Lung microvascular endothelial cell (primary cell): ENCODE data around the gene ZNF423. TPM values are rescaled to one million over a fixed set of nuclear protein-coding genes. Genes with fewer than 3 reads are reported as not detected.

Experiments
- DNase-seq, 2 donors: peaks; one replicate each; pipeline versions ENCODE4 v3.0.0 to v3.0.0-alpha.2; 2010; ENCODE audit warnings: low read depth in 2 of 2
- total RNA-seq: library from RNA; depleted of rRNA; stranded (reverse); fragments of >200 nt; gene quantifications from 2 replicates; pipeline ENCODE4 v1.2.1, GENCODE V29; 2014

The ZNF423 gene
- total RNA-seq, 1 donor from 2014 or later, result 6.5 TPM

DNA sequence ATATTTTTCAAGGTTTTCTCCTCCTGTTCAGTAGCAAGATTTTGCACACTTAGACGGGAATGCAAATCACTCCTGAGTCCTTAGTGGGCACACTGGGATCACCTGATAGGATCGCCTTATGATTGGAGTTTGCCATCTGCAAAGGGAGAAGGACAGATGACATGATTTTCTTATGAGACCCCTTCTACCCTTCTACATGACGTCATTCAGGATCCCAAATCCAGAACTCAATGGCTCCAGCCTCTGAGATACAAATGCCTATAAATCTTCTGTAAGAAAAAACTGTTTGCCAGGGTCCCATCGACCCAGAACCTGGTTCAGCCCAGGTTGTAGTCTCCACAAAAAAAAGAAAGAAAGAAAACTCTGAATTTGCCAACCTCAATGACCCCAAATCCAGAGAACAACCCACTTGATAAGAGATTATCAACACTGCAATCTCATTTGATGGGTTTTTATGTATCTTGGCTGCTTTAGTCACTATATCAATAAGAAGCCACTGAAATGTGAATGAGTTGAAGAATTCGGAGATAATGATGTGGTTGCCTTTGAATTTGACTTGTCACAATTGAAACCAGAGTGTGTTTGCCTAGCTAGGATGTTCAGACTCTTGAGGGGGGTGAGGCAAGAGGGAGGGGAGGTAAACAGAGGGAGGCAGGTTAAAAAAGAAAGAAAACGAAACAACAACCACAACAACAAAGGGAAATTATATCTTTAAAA lies 6.7 kb downstream of the ZNF423 start:
- no peak for DNase-seq

DNA sequence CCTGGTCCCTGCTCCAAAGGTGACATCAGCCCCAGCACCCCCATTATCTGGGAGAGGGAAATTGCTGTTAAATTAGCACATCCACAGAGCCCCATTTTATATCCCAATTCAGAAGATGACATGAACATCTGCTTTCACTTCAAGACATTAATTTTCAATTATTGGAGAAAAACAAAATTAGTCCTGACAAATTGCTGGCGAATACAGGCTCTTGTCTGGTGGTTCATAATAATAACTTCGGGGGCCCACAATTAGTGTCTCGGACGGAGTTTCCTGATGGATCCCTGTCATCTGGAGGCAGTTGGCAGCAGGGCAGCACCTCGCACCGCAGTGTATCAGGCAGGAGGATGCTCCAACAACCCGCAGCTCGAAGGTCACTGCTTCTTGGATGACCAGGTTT lies 7.4 kb downstream of the ZNF423 start:
- no peak for DNase-seq

DNA sequence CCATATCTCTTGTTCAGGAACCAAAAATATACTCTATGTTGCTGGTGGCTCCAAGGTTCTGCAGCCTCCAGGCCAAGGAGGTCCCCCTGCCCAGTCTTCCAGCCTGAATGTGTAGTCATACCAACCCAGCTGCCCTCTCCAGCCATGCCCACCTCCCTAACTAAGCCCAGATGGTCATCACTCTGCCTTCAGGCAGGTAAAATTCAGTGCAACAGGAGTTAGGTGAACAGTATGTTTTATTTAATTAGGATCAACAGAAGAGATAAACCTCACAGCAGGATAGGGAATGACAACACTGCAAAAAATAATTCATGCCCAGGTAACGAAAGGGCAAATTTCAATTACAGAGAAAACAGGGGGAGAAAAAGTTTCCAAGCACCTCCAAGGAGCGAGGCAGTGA lies 9.1 kb downstream of the ZNF423 start:
- DNase-seq, result no peak

DNA sequence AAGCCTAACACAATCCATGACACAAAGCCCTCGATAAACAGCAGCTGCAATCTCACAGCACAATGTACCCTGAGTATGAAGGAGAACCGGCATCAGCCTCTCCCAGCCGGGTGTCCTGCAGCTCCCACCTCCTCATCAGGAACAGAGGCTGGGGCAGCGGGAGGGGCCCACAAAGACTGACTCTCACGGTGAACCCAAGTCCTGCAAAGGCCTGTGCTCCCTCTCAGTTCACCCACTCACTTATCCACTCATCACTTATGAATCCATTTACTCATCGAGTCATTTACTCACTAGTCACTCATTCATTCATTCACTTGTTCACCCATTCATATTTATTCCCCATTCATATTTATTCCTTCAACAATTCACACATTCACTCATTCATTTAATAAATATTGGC lies 11.6 kb downstream of the ZNF423 start:
- no peak for DNase-seq

DNA sequence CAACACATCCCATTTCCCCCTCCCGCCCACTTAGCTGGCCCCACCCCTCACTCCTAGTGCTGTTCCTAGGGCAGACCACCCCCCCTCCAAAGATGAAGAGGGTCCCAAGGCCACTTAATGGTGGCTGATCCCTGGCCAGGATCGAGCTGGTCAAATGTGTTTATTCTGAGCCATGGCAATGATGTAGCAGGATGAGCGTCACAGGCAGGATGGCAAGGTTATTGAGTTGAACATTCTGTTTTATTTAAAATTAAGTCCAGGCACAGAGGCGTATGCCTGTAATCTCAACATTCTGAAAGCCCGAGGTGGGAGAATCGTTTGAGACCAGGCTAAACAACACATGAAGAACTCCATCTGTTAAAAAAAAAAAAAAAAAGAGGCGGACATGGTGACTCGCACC lies 12.2 kb downstream of the ZNF423 start:
- peak in 1 of 2 donors; percentile 74 for DNase-seq

DNA sequence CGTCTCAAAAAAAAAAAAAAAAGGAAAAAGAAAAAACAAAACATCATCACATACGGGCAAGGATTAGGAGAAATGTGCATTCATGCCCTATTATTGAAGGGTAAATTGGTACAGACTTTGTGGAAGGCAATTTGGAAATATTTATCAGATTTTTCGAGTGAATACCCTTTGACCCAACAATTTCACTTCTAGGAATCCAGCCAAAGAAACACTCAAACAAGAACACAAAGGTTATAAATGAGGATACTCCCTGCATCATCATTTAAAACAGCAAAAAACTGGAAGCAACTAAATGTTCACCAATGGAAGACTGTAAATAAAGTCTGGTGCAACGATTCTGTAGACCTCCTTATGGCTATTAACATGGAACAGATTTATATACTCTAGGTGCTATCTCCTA lies 12.9 kb downstream of the ZNF423 start:
- peak in 1 of 2 donors; percentile 39 for DNase-seq

DNA sequence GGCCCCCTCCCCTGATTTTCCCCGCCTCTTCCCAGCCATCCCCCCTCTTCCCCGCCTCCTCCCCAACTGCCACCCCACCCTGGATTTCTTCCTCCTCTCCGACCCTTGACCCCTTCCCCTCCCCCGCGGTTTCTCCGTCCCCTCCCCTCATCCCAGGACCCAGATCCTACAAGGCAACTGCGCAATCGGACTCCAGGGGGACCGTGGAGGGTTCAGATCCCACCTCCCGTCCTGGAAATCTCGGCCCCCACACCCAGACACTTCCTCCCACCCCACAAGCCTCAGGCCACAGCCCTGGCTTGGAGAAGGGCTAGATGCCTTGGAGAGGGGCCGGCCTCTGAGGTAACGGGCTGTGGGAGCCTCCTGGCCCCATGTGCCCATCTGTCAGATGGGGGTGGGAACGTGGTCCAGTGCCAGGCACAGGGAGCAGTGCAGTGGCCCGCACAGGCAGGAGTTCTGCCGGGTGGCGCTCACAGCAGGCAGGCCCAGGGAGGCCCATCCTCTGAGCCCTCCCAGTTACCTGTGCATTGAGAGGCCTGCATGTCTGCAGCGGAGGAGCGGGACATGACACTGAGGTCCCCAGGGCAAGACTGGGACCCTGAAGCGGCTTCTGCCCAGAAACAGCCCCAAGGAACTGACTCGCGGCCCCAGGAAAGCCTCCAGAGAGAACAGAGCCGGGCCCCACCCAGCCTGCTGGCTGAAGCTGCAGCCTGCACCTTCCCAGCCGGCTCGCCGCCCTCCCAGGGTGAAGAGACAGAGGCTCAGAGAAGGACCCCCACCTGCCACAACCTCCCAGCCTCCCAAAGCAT lies 16.7 kb downstream of the ZNF423 start:
- no peak for DNase-seq

DNA sequence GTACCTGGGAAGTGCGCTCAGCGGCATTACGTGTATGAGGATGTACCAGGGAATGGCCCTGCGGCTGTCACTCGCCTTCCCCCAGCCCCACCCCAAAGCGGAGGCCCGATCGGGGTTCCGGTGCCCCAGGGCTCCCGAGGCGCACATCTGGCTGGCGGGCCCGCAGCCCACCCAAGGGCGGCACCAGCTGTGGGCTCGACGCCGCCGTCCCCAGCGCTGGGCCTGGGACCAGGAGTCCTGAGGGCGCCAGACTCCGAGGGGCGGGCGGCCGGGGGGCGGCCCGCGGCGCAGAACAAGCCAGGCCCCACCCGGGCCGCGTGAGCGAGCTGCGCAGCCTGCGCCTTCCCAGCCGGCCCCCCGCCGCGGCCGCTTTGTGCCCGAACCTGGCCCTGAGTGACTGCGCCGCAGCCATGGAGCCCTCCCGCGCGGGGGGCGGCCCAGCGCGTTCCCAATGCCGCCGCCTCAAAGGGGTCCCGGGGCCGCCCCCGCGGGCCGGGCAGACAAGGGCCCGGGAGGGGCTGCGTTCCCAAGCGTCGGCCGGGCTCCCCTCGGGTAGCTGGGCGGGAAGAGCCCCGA lies 17.4 kb downstream of the ZNF423 start:
- no peak for DNase-seq

DNA sequence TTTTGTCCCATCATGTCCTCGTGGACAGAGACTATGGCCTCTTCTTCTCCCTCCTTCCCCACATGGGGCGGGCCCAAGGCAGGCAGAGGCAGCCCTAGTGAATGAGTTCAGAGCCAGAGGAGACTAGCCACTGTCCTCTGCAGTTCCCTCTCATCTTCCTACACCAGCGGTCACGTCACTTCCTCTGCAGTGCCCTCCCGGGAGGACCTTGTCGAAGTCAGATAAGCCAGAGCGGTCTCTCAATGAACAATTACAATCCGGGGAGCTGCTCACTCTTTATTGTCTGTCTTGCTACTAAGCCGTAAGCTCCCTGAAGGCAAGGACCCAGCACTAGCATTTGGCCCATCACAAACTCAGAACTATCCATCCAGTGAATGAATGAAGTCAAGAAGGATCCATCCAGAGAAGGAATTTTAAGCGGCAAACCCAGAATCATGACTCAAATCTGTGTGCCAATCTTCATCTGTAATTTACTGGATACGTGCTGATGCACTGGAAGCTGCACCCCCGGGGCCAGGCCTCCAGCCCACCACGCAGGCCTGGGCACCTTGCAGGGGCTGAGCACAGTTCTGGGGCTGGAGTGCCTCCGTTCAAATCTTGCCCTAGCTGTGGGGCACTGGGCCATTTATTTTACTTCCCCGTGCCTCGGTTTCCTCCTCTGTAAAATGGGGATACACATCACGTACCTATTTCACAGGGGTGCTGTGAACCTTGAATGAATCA lies 18.1 kb downstream of the ZNF423 start:
- peak in 1 of 2 donors; percentile 30 for DNase-seq

DNA sequence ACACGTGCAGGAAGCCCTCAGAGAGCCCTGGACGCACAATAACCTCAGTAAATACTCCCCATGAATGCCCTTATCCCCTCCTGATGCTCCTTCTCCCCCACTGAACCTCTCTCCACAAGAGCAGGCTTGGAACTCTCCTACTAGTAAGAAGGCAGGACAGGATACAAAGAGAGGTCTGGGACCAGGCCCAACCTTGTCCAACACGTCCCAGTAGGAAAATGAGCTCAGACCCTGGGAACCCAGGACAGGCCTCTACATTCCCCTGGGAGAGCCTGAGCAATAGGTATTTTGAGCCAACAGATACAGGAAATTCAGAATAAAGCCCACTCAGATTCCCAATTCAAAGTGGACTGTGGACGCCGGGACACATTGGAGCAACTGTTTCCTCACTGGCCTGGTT lies 19.2 kb downstream of the ZNF423 start:
- no peak for DNase-seq

DNA sequence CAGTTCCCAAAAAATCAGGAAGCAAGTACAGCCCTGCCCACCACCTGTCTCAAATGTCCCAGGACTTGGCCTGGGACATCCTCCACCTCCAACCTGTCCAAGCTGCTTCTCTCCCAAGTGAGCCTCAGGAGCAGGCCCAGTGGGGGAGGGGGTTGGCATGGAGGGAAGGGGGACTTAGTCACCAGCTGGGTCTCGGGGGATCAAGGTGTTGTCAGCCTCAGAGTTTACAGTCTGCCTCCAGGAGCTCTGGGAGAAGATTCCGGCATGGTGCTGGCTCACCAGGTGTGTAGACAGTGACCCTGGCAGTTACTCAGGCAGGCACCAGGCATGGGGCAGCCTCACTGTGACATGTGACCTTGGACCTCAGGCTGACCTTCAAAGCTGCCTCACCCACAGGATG lies 19.7 kb downstream of the ZNF423 start:
- DNase-seq, result no peak

DNA sequence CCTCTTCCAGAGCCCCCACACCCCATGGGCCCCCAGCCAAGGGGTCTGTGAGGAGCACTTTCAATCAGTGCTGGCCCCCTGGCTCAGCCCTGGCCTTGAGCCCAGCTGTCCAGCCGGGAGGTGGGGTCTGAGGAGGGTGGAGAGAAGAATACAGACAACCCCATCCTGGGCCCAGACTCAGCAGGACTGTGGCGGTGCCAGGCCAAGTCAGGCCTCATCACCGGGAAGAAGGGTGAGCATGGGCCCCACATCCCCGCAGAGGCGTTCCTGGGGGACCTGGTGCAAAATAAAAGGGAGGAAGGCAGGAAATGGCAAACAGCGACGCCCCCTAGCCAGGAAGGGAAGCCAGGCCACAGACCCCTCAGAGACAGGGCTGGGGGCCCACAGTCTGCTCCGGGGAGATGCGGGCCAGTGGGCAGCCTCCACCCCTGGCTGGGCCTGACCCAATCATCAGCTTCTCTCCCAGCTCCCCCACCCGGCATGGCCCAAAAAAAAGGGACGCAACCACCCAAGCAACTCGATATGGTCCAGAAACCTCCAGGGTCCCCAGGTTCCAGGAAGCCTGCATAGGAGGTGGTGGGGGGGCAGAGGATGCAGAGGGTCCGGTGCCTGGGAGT lies 20.6 kb downstream of the ZNF423 start:
- DNase-seq, result no peak

DNA sequence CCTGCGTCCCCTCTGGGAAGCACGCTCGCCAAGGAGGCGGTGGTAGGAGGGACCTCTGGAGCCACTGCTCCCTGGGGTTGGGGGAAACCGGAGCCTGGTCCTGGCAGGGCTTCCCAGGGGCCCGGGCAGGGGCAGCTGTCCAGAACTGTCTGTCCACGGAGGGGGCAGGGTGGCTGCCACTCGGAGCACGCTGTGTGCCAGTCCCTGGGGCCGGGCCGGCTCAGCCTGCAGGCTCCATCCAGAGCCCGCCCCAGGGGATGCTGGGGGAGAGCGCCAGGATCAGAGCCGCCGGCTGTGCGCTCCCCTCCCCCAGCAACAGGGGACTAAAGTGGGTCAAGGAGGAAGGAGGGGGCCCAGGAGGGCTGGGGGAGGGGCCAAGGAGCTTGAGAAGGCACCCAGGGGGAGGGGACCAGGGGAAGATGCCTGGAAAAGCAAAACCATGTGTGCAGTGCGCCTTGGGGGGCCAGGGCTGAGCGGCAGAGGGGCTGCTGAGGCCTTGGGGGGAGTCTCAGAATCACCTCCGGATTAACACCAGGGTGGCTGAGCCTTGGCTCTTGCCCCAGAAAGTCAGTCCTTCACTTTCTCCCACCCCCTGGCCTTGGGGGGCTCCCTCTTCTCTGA lies 21.3 kb downstream of the ZNF423 start:
- no peak for DNase-seq

DNA sequence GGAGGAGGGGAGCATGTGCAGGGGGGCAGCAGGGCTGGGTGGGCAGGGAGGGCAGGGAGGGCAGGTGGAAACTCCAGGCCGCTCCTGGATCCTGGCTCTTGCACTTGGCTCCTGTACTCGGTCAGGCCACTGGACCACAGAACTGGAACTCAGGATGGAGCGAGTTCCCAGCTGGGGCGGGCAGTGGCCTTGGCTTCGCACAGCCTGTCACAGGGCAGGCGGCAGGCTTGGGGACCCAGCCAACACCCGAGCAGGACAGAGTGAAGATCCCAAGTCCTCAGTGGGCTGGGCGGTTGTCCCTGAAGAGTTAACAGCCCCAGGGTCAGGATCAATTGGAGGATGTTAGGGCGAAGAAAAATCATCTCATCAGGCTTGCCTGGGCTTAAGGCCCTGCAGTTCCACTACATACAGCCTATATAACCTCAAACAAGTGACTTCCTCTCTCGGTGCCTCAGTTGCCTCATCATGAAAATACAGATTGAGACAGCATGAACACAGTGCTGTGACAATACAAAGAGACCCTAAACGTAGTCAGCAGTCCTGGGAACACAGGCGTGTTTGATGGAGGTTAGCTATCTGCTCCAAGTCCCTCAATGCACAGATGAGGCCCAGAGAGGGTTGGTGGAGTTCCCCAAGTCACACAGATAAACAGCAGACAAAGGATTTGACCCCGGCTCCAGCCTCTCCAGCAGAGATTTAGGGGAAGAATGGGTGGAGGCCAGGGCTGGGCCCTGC lies 21.9 kb downstream of the ZNF423 start:
- DNase-seq, result peak in 1 of 2 donors; percentile 51

DNA sequence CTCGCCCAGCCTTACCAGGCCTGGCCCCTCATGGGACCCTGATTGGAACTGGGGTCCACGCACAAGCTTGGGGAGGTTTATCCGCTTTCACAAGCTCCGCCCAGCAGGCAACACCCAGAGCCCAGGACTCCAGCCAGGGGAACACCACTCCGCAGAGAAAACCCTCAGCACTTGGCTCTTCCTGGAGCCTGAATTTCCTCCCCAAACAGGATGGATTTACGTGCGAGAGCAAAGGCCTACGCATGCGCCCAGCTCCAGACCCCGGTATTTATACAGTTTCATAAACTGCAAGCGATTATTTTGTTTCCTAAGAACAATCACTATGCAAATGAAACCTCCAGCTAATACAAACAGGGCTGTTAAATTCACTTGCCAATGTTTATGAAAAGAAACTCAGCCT lies 22.8 kb downstream of the ZNF423 start:
- DNase-seq, result peak; percentile 68 to 94

DNA sequence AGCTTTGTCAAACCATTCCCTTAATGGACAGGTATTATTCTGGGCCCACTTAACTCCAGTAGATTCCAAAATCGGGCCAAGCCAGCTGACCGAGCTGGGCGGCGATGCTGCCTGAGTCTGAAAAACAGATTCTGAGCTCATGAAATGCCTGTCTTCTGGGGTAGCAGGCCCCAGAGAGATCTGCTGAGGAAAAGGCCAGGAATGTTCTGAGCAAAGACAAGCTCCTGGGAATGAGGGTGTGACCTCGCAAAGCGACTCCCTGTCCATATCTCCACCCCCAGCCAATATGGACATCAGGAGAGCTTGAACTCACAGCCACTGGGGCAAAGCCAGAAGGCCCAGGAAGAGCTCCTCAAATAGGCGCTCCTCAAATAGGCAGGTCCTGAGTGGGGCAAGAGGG lies 23.7 kb downstream of the ZNF423 start:
- DNase-seq, result no peak

DNA sequence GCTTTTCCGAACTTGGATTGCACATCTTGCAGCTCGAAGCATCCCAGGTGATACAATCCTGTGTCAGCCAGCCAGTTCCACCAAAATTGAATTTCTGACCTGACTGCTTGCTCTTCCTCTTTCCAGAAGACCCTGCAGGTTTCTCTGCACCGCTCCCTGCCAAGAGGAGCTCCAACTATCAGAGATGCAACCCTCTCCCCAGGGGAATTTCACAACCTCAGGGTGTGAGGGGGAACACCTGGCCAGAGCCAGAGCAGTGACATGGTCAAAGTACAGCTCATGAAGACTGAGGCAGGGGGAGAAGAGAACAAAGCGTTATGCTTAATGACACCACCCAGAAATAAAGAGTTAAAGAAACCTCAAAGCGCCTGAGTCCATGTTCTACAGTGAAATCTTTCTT lies 25.0 kb downstream of the ZNF423 start:
- DNase-seq, result no peak

DNA sequence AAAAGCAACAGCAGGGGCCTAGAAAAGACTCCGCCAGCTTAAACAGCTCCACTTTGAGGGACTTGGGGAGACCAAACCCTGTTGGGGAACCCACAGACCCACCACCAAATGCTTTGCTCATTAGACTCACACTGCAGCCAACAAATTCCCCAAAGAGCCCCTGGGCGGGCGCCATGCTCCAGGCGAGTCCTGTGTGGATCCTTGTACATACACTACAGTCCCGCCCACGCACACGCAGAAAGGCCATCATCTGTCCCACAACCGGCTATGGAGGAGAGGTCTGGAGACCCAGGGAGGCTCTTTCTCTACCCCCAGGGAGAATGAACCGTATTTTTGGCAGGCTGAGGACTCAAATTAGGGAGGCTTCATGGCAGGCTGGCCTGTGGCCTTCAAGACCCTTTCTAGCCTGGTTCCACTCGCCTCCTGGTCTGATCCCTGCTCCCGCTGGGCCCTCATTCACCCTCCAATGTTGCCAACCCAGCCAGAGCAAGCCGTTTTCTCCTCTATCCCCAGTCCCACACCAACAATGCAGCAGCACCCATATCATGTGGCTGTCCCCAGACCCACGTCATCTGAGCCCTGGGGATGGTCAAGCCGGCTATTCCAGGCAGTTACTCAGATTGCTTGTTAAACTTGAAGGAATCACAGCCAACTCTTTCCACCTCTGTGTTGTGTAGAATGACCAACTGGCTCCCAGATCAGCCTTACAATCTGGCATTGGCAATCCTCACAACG lies 27.2 kb downstream of the ZNF423 start:
- DNase-seq, result no peak

DNA sequence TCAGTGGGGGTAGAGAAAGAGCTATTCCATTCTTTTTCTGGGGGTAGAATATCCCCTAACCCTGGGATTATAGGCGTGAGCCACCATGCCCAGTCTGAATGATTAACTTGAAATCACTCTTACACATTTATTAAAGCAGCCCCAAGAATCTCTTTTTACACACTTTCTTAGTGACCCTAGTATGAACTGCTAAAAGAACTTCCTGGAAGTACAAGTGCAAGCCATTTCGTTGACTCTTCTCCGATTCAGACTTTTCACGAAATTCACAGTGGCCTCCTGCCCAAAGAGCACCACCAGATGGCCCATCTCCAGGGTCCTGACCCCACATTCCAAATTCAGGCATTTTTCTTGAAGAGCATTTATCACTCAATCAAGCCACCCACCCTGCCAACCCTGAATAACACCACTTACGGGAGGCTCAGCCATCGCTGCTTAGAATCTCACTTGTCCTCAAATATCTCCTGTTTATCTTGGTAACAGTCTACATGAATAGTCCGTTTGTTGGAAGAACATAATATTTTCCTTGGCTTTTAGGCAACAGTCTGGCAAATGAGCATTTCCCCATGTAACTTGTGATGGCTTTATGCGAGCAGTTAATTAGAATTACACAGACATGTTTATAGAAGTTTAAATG lies 28.0 kb downstream of the ZNF423 start:
- DNase-seq, result peak in 1 of 2 donors; percentile 57
